Stimulated activated CD4-positive, alpha-beta T cell treated with anti-CD3 and anti-CD28 coated beads, Interleukin-15, amount 100 ng/mL, for 48 hours (primary cell): ENCODE results near the gene RNF182.
"Not testable (repeated sequence)": the region's sequence is repeated elsewhere in the genome, so short reads cannot be mapped to it uniquely, and the experiment has no call there.

ENCODE experiments used
- DNase-seq, 2 donors: peaks; one replicate each; pipeline ENCODE4 v3.0.0-alpha.2; 2020; ENCODE audit warnings: low read depth in 2 of 2

The RNF182 gene

GRCh38 chr6:14001329-14002012 lies 76.7 kb downstream of the RNF182 start:
- DNase-seq = no peak

GRCh38 chr6:14002176-14002947 lies 77.6 kb downstream of the RNF182 start:
- no peak for DNase-seq

GRCh38 chr6:14004258-14004657 lies 79.5 kb downstream of the RNF182 start:
- DNase-seq = no peak

GRCh38 chr6:14008809-14009208 lies 84.1 kb downstream of the RNF182 start:
- DNase-seq = no peak

- DNase-seq = no peak
These were observed 84.7 kb downstream of the RNF182 start for GRCh38 chr6:14009431-14009830.

GRCh38 chr6:14010275-14010674 lies 85.5 kb downstream of the RNF182 start:
- no peak for DNase-seq

- DNase-seq = no peak
These were observed 87.7 kb downstream of the RNF182 start for GRCh38 chr6:14012313-14013030.

GRCh38 chr6:14015964-14016363 lies 91.2 kb downstream of the RNF182 start:
- no peak for DNase-seq

- DNase-seq = no peak
These were observed 91.7 kb downstream of the RNF182 start for GRCh38 chr6:14016432-14016831.

- no peak for DNase-seq
These were observed 92.3 kb downstream of the RNF182 start for GRCh38 chr6:14016935-14017625.

GRCh38 chr6:14017626-14018475 lies 93.1 kb downstream of the RNF182 start:
- DNase-seq = no peak

GRCh38 chr6:14018559-14018958 lies 93.8 kb downstream of the RNF182 start:
- DNase-seq = not testable (repeated sequence)

GRCh38 chr6:14020551-14020950 lies 95.8 kb downstream of the RNF182 start:
- no peak for DNase-seq

- no peak for DNase-seq
These were observed 96.7 kb downstream of the RNF182 start for GRCh38 chr6:14021449-14021848.

- DNase-seq = no peak
These were observed 97.9 kb downstream of the RNF182 start for GRCh38 chr6:14022673-14023072.

GRCh38 chr6:14023855-14024254 lies 99.1 kb downstream of the RNF182 start:
- DNase-seq = no peak

GRCh38 chr6:14025160-14025559 lies 100.4 kb downstream of the RNF182 start:
- DNase-seq = no peak

GRCh38 chr6:14026831-14027539 lies 102.2 kb downstream of the RNF182 start:
- no peak for DNase-seq

- DNase-seq = no peak
These were observed 103.9 kb downstream of the RNF182 start for GRCh38 chr6:14028631-14029030.

GRCh38 chr6:14029605-14030004 lies 104.9 kb downstream of the RNF182 start:
- no peak for DNase-seq
